Vagina (tissue), 2 donors: ENCODE measurements around the gene USP7.

Source experiments
- CTCF ChIP-seq, 3 experiments: fragments of 450-650 bp in 2 of 3; fragments of 200-600 bp in 1 of 3; sonication (generic) in 1 of 3; IDR thresholded peaks; one replicate each; pipeline ENCODE4 v1.5.1; 2017 to 2019; ENCODE audit warnings: antibody characterized with exemption in 3 of 3, mild to moderate bottlenecking in 2 of 3, moderate library complexity in 2 of 3
- POLR2AphosphoS5 ChIP-seq, 2 donors: sonication (generic); formaldehyde crosslinking; IDR thresholded peaks; one replicate each; pipeline ENCODE4 v1.9.0; 2017; ENCODE audit warnings: antibody characterized with exemption in 2 of 2, mild to moderate bottlenecking in 2 of 2, low read depth in 1 of 2; ENCODE audit not compliant: insufficient read depth in 1 of 2

DNA sequence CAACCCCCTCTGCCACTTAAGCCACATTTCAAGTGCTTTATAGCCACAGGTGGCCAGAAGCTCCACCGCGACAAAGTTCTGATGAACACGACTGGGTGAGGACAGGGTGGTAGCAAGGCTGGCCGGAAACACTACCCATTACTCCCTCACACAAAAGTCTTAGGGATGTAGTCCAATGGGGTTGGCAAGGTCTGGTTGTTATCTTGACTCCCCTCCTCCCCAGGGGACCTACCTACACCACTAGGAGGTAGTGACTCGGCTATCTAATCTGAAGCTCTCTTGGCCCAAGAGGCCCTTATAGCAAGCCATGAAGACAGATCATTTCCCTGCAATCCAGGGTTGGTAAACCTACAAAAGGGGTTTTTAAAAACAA is 73.2 kb downstream of the USP7 start:
- TF ChIP-seq CTCF (IDR thresholded peaks at IDR 0.05) (no peak), POLR2AphosphoS5 (IDR thresholded peaks at IDR 0.05; ENCODE audit: insufficient read depth in 1 of 2, low read depth in 1 of 2) (no peak)
